Endodermal cell (in vitro differentiated cells): ENCODE results near the gene NRXN2. TPM values are rescaled to one million over a fixed set of nuclear protein-coding genes. Genes with fewer than 3 reads are reported as not detected.

Experiments
- DNase-seq: peaks from one replicate; pipeline ENCODE4 v3.0.0-alpha.2; 2017
- H3K27ac ChIP-seq: 2 replicates; pipeline ENCODE4 v1.5.1; 2013; ENCODE audit warnings: mild to moderate bottlenecking, low read depth, low read length, moderate library complexity
- H3K27me3 ChIP-seq: 2 replicates; pipeline ENCODE4 v1.6.1; 2013; ENCODE audit warnings: mild to moderate bottlenecking, low read length, moderate library complexity; ENCODE audit not compliant: insufficient read depth, control insufficient read depth, poor library complexity, severe bottlenecking
- H3K36me3 ChIP-seq: 2 replicates; pipeline ENCODE4 v1.7.0; 2013; ENCODE audit warnings: mild to moderate bottlenecking, low read length, moderate library complexity; ENCODE audit not compliant: control insufficient read depth, insufficient read depth
- H3K4me1 ChIP-seq: one replicate; pipeline ENCODE4 v1.7.0; 2013; ENCODE audit warnings: low read length; ENCODE audit not compliant: control insufficient read depth, insufficient read depth
- H3K4me3 ChIP-seq: 2 replicates; pipeline ENCODE4 v1.5.1; 2013; ENCODE audit warnings: mild to moderate bottlenecking, low read length, moderate library complexity
- H3K9ac ChIP-seq: 2 replicates; pipeline ENCODE4 v1.6.1; 2013; ENCODE audit warnings: mild to moderate bottlenecking, low read length, moderate library complexity; ENCODE audit not compliant: poor library complexity, severe bottlenecking; ENCODE audit errors: extremely low read depth
- H3K9me3 ChIP-seq: 2 replicates; pipeline ENCODE4 v1.6.1; 2013; ENCODE audit warnings: mild to moderate bottlenecking, low read length, moderate library complexity; ENCODE audit not compliant: control insufficient read depth
- H3K27ac Mint-ChIP-seq: 2 replicates; pipeline ENCODE4 v1.8.0; 2020; ENCODE audit warnings: mixed read lengths
- H3K27me3 Mint-ChIP-seq: 2 replicates; pipeline ENCODE4 v1.8.0; 2021; ENCODE audit warnings: mild to moderate bottlenecking, mixed read lengths; ENCODE audit not compliant: insufficient read depth
- H3K36me3 Mint-ChIP-seq: 2 replicates; pipeline ENCODE4 v1.8.0; 2020; ENCODE audit warnings: low read depth, mixed read lengths
- H3K4me1 Mint-ChIP-seq: 2 replicates; pipeline ENCODE4 v1.8.0; 2020; ENCODE audit warnings: mixed read lengths
- H3K4me3 Mint-ChIP-seq: 2 replicates; pipeline ENCODE4 v1.8.0; 2020; ENCODE audit warnings: mild to moderate bottlenecking, moderate library complexity, mixed read lengths
- H3K9me3 Mint-ChIP-seq: 2 replicates; pipeline ENCODE4 v1.8.0; 2020; ENCODE audit warnings: mild to moderate bottlenecking, mixed read lengths
- WGBS, 2 experiments: methylation state at CpG; one replicate each; pipeline versions ENCODE4 v1.1.5 to v1.1.7; 2013; ENCODE audit warnings: missing lambda C conversion rate in 2 of 2, mixed read lengths in 1 of 2; ENCODE audit not compliant: insufficient coverage in 1 of 2, insufficient read length in 1 of 2; 5-methylcytosine and 5-hydroxymethylcytosine counted together
- total RNA-seq, 2 donors: library from RNA; stranded (reverse); fragmentation: NEBNext Ultra II Directional in 1 of 2; extraction: Animal tissue kit (Norgen Biotek cat#: 25700) in 1 of 2; gene quantifications; 2 replicates in 1 of 2; 3 replicates in 1 of 2; pipeline ENCODE4 v1.2.1, GENCODE V29; 2021
- TF ChIP-seq, protein P1 (sequence below): fragments of 200-600 bp; sonication (generic); conservative IDR thresholded peaks from 2 replicates; pipeline ENCODE4 v1.5.0; 2021; ENCODE audit warnings: antibody characterized with exemption, mild to moderate bottlenecking

The NRXN2 gene
- total RNA-seq, 2 donors from 2014 or later: 1.00 to 1.5 TPM

DNA sequence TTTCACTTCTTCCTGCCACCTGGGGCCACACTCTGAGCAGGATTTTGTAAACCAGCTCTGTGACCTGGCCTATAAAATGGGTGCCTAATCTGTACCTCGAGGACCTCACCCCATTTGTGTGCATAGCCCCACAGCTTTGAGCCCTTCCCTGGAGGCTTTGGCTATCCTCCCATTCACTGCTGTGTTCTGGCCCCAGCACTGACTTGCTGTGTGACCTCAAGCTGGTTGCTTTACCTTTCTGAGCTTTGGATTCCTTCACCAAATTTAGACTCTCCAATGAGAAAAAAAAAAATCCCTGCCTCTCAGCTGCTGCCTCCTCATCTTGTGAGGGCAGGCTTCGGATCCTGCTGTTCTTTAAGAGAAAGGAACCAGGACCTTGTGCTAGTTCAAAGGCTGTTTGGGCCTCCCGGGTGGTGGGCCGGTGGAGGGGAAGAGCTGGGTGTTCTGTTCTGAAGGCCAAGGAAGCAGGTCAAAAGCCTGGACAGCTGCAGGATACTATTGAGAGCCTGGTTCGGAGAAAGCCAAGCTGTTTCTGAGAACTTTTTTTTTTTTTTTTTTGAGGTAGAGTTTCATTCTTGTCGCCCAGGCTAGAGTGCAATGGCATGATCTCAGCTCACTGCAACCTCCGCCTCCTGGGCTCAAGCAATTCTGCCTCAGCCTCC lies 37.9 kb upstream of the NRXN2 start:
- 74 to 83% methylated on average over 3 to 7 of the region's 7 CpGs for WGBS, 2 experiments

DNA sequence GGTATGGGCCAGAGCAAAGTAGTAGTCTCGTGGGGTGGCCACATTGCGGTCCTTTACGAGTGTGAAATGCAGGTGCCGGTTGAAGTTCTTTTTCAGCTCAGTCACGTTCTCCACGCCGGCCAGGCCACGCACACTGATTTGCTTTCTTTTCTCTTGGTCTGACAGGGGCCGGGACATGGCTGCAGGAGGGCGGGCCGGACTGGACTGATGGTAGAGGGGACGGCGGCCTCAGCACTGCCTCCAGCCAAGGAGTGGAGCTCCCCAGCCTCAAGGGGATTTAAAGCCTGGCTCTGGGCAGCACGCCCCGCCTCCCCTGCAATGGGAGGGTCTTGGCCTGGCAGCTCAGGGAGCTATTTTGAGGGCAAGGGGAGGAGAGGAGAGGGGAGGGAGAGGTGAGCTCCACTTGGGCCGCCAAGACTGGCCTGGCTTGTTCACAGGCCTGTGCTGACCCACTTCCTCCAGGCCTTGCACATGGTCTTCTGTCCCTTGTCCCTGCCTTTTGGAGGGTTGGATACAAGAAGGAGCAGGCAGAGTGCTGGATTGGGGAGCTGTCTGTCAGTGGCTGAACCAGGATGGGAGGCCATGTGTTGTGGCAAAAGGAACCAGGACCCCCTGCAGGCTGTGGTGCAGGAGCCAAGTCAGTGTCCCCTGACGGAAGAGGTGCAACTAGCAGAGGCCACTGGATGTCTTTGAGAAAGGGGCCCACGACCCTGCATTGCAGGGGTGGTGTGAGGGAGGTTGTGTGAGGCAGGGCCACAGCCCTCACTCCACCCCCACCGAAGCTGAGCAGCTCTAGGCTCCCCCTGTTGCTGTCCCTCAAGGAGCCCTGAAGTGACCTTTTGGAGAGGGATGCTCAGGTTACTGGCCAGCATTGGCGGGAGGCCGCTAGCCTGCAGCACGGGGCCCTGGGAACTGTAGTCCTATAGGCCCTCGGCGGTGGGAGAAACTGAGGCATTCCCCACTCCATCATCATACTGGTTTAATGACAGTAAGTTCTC lies 37.0 kb upstream of the NRXN2 start, which contains the start of gene PYGM:
Gene PYGM (minus strand): TSS at position 253 of the 998 bp plus-strand sequence. CDS start 76 bp downstream, at position 177.
- Histone ChIP-seq H3K9ac (no peak within 1 kb of the TSS), H3K27me3 (no peaks in the 10 kb centered on the region), H3K4me3 (no peak within 1 kb of the TSS), H3K4me1 (peaks cover 16% of the 10 kb centered on the region), H3K9me3 (no peaks in the 10 kb centered on the region), H3K36me3 (peaks cover 29% of the 10 kb centered on the region), H3K27ac (peak within 1 kb of the TSS; percentile 30)
- no peaks in the 10 kb centered on the region for H3K9me3 Mint-ChIP-seq
- H3K4me1 Mint-ChIP-seq: peaks cover 39% of the 10 kb centered on the region
- TF ChIP-seq, protein P1, sequence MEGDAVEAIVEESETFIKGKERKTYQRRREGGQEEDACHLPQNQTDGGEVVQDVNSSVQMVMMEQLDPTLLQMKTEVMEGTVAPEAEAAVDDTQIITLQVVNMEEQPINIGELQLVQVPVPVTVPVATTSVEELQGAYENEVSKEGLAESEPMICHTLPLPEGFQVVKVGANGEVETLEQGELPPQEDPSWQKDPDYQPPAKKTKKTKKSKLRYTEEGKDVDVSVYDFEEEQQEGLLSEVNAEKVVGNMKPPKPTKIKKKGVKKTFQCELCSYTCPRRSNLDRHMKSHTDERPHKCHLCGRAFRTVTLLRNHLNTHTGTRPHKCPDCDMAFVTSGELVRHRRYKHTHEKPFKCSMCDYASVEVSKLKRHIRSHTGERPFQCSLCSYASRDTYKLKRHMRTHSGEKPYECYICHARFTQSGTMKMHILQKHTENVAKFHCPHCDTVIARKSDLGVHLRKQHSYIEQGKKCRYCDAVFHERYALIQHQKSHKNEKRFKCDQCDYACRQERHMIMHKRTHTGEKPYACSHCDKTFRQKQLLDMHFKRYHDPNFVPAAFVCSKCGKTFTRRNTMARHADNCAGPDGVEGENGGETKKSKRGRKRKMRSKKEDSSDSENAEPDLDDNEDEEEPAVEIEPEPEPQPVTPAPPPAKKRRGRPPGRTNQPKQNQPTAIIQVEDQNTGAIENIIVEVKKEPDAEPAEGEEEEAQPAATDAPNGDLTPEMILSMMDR: no peak
- peak within 1 kb of the TSS; percentile 84 for H3K27ac Mint-ChIP-seq
- H3K4me3 Mint-ChIP-seq: no peak within 1 kb of the TSS
- H3K27me3 Mint-ChIP-seq: no peaks in the 10 kb centered on the region
- H3K36me3 Mint-ChIP-seq: peaks cover 26% of the 10 kb centered on the region
- WGBS, 2 experiments: 60 to 62% methylated on average over 10 to 24 of the region's 24 CpGs
- peak; percentile 92 for DNase-seq

More for the DNA sequence above, 37.9 kb upstream of the NRXN2 start:
- no peak overlapping the region for H3K9ac ChIP-seq
- Mint-ChIP-seq H3K4me3 (no peak overlapping the region), H3K4me1 (peaks cover 43% of the 10 kb centered on the region), H3K27ac (peak overlapping the region; percentile 77), H3K27me3 (no peaks in the 10 kb centered on the region), H3K36me3 (peaks cover 33% of the 10 kb centered on the region), H3K9me3 (no peaks in the 10 kb centered on the region)
- H3K36me3 ChIP-seq: peaks cover 35% of the 10 kb centered on the region
- H3K27ac ChIP-seq: peak overlapping the region; percentile 19
- DNase-seq: peak; percentile 47
- no peak overlapping the region for H3K4me3 ChIP-seq
- H3K27me3 ChIP-seq: no peaks in the 10 kb centered on the region
- no peaks in the 10 kb centered on the region for H3K9me3 ChIP-seq
- TF ChIP-seq, protein P1: no peak
- peaks cover 16% of the 10 kb centered on the region for H3K4me1 ChIP-seq

DNA sequence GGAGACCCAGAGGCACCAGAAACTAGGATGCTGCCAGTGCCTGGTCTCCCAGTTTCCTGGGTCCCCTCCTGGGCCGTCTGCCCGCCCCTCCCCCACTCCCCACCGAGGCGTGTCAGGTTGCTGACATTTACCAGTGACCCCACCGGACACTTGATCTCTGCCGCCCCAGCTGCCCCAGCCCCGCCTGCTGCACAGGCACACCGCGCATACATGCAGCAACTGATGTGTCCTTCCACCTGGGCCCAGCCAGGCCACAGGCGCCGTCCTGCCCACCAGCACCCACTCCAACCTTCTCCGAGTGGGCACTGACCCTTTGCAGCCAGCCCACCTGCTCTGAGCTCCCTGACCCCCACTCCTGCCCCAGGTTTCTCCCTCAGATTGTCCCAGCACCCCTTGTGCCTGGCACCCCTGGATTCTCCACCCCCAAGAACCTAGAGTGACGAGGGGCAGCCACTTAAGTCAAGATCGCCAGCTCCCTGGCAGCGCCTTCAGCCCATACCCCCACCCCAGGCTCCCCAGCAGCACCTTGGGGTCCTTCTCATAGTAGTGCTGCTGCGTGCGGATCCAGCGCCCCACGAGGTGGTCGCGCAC lies 36.2 kb upstream of the NRXN2 start:
- H3K9me3 ChIP-seq: no peaks in the 10 kb centered on the region
- H3K27ac Mint-ChIP-seq: peak overlapping the region; percentile 84
- DNase-seq: no peak
- 79 to 87% methylated on average over 10 to 21 of the region's 21 CpGs for WGBS, 2 experiments
- no peaks in the 10 kb centered on the region for H3K27me3 ChIP-seq
- H3K27me3 Mint-ChIP-seq: no peaks in the 10 kb centered on the region
- no peak overlapping the region for H3K4me3 ChIP-seq
- H3K9ac ChIP-seq: no peak overlapping the region
- H3K27ac ChIP-seq: peak overlapping the region; percentile 30
- H3K36me3 Mint-ChIP-seq: peaks cover 18% of the 10 kb centered on the region
- H3K4me3 Mint-ChIP-seq: no peak overlapping the region
- TF ChIP-seq, protein P1: no peak
- H3K4me1 ChIP-seq: peaks cover 9% of the 10 kb centered on the region
- peaks cover 31% of the 10 kb centered on the region for H3K4me1 Mint-ChIP-seq
- peaks cover 21% of the 10 kb centered on the region for H3K36me3 ChIP-seq
- H3K9me3 Mint-ChIP-seq: no peaks in the 10 kb centered on the region
